ENCODE results near the gene ARL13B. TPM values are rescaled to one million over a fixed set of nuclear protein-coding genes. Genes with fewer than 3 reads are reported as not detected.
"Not testable (repeated sequence)": the region's sequence is repeated elsewhere in the genome, so short reads cannot be mapped to it uniquely, and the experiment has no call there.

Gene ARL13B
- total and polyA plus RNA-seq, 2 donors (not counting 3 experiments of a cell fraction or from before 2014, with no cell fraction given): 3.8 to 8.6 TPM

- no TSS peak for BruUV-seq (replicated peaks)
- dilution Hi-C loops (cut with MboI; ENCODE audit: extremely low pct_ligation_motif_present, low sequenced_read_pairs): no loop called here
Measured at GRCh38 chr3:93934366-93935046, 45.4 kb upstream of the ARL13B start.

GRCh38 chr3:93936549-93936948 lies 43.4 kb upstream of the ARL13B start:
- Histone ChIP-seq H2AFZ (ENCODE audit: low read depth, low read length) (no peak overlapping the region), H3K9me3 (replicated peaks; ENCODE audit: control insufficient read depth, insufficient read depth, low read length) (no peaks in the 10 kb centered on the region), H3K27ac (ENCODE audit: insufficient read depth, low read depth, low read length) (no peak overlapping the region), H3K4me2 (ENCODE audit: insufficient read depth, low read length) (no peak overlapping the region), H3K27me3 (ENCODE audit: control insufficient read depth in 2 of 2, insufficient read depth in 2 of 2, low read length in 2 of 2) (no peaks in the 10 kb centered on the region), H3K36me3 (ENCODE audit: control insufficient read depth in 2 of 2, extremely low read depth in 1 of 2, insufficient read depth in 2 of 2, low read length in 2 of 2) (no peaks in the 10 kb centered on the region), H3K9ac (replicated peaks; ENCODE audit: extremely low read depth, insufficient read depth, low read length) (no peak overlapping the region), H3K9me1 (replicated peaks; ENCODE audit: control insufficient read depth, extremely low read depth, insufficient read depth, low read length) (no peaks in the 10 kb centered on the region), H4K20me1 (replicated peaks; ENCODE audit: control insufficient read depth, extremely low read depth, insufficient read depth, low read length) (no peaks in the 10 kb centered on the region), H3K79me2 (ENCODE audit: control insufficient read depth, insufficient read depth, low read length) (no peaks in the 10 kb centered on the region), H3K4me3 (replicated peaks in 1 of 3; ENCODE audit: insufficient read depth in 1 of 3, low read depth in 1 of 3, low read length in 3 of 3) (no peak overlapping the region), H3K4me1 (ENCODE audit: control insufficient read depth, extremely low read depth, insufficient read depth, low read length) (no peaks in the 10 kb centered on the region)
- dilution Hi-C loops (cut with MboI; ENCODE audit: extremely low pct_ligation_motif_present, low sequenced_read_pairs): no loop called here
- intact Hi-C loops (cut with micrococcal nuclease): no loop called here
- ChIA-PET CTCF (no interaction called here), POLR2A (no interaction called here)
- TF ChIP-seq POLR2A (IDR thresholded peaks at IDR 0.05; ENCODE audit: low read depth, low read length) (no peak), POLR2AphosphoS5 (IDR thresholded peaks at IDR 0.05; ENCODE audit: insufficient read depth, low read depth, low read length) (no peak), EZH2 (IDR thresholded peaks at IDR 0.05; ENCODE audit: borderline replicate concordance, low read depth, low read length, severe bottlenecking) (no peak), JUN (IDR thresholded peaks at IDR 0.05; ENCODE audit: borderline replicate concordance, insufficient read depth, insufficient read length, low read depth) (no peak), CTCF (IDR thresholded peaks at IDR 0.05; ENCODE audit: extremely low read depth in 1 of 2, insufficient read depth in 1 of 2, low read depth in 1 of 2, low read length in 2 of 2) (no peak)
- DNase-seq (ENCODE audit: low read depth, low spot score) (no peak), FAIRE-seq (no peak)
- BruUV-seq (replicated peaks): no TSS peak

More at GRCh38 chr3:93934366-93935046, 45.4 kb upstream of the ARL13B start:
- no peak for FAIRE-seq
- Histone ChIP-seq H3K4me1 (ENCODE audit: control insufficient read depth, extremely low read depth, insufficient read depth, low read length) (no peaks in the 10 kb centered on the region), H3K27ac (ENCODE audit: insufficient read depth, low read depth, low read length) (no peak overlapping the region), H3K79me2 (ENCODE audit: control insufficient read depth, insufficient read depth, low read length) (no peaks in the 10 kb centered on the region), H3K27me3 (ENCODE audit: control insufficient read depth in 2 of 2, insufficient read depth in 2 of 2, low read length in 2 of 2) (no peaks in the 10 kb centered on the region), H4K20me1 (replicated peaks; ENCODE audit: control insufficient read depth, extremely low read depth, insufficient read depth, low read length) (no peaks in the 10 kb centered on the region), H3K9me3 (replicated peaks; ENCODE audit: control insufficient read depth, insufficient read depth, low read length) (no peaks in the 10 kb centered on the region), H2AFZ (ENCODE audit: low read depth, low read length) (no peak overlapping the region), H3K4me2 (ENCODE audit: insufficient read depth, low read length) (no peak overlapping the region), H3K9me1 (replicated peaks; ENCODE audit: control insufficient read depth, extremely low read depth, insufficient read depth, low read length) (no peaks in the 10 kb centered on the region), H3K36me3 (ENCODE audit: control insufficient read depth in 2 of 2, extremely low read depth in 1 of 2, insufficient read depth in 2 of 2, low read length in 2 of 2) (no peaks in the 10 kb centered on the region), H3K9ac (replicated peaks; ENCODE audit: extremely low read depth, insufficient read depth, low read length) (no peak overlapping the region), H3K4me3 (replicated peaks in 1 of 3; ENCODE audit: insufficient read depth in 1 of 3, low read depth in 1 of 3, low read length in 3 of 3) (no peak overlapping the region)
- ChIA-PET POLR2A (no interaction called here), CTCF (no interaction called here)
- DNase-seq (ENCODE audit: low read depth, low spot score): no peak
- intact Hi-C loops (cut with micrococcal nuclease): no loop called here
- TF ChIP-seq MYC (IDR thresholded peaks at IDR 0.05; ENCODE audit: low read depth, low read length): no peak

- CTCF ChIA-PET; dilution Hi-C loops (cut with MboI; ENCODE audit: extremely low pct_ligation_motif_present, low sequenced_read_pairs); H3K36me3 ChIP-seq (ENCODE audit: control insufficient read depth in 2 of 2, extremely low read depth in 1 of 2, insufficient read depth in 2 of 2, low read length in 2 of 2); FAIRE-seq; H3K79me2 ChIP-seq (ENCODE audit: control insufficient read depth, insufficient read depth, low read length); H3K9me1 ChIP-seq (replicated peaks; ENCODE audit: control insufficient read depth, extremely low read depth, insufficient read depth, low read length); H4K20me1 ChIP-seq (replicated peaks; ENCODE audit: control insufficient read depth, extremely low read depth, insufficient read depth, low read length); H2AFZ ChIP-seq (ENCODE audit: low read depth, low read length); H3K27ac ChIP-seq (ENCODE audit: insufficient read depth, low read depth, low read length); H3K27me3 ChIP-seq (ENCODE audit: control insufficient read depth in 2 of 2, insufficient read depth in 2 of 2, low read length in 2 of 2); DNase-seq (ENCODE audit: low read depth, low spot score); BruUV-seq (replicated peaks); H3K9ac ChIP-seq (replicated peaks; ENCODE audit: extremely low read depth, insufficient read depth, low read length); H3K4me2 ChIP-seq (ENCODE audit: insufficient read depth, low read length); H3K9me3 ChIP-seq (replicated peaks; ENCODE audit: control insufficient read depth, insufficient read depth, low read length); intact Hi-C loops (cut with micrococcal nuclease); POLR2A ChIA-PET; H3K4me3 ChIP-seq (replicated peaks in 1 of 3; ENCODE audit: insufficient read depth in 1 of 3, low read depth in 1 of 3, low read length in 3 of 3); H3K4me1 ChIP-seq (ENCODE audit: control insufficient read depth, extremely low read depth, insufficient read depth, low read length): not testable (repeated sequence)
Measured at GRCh38 chr3:93937485-93937884, 42.5 kb upstream of the ARL13B start.
